GM12875 (cell line): ENCODE data around the gene FAM222B.
"Not testable (repeated sequence)": the region's sequence is repeated elsewhere in the genome, so short reads cannot be mapped to it uniquely, and the experiment has no call there.

ENCODE experiments used
- H3K4me3 ChIP-seq: one replicate; pipeline ENCODE4 v1.5.1; 2011; ENCODE audit warnings: low read depth, low read length, control low read depth
- CTCF ChIP-seq: IDR thresholded peaks from 2 replicates; pipeline ENCODE4 v1.5.1; 2011; ENCODE audit warnings: low read depth, mild to moderate bottlenecking, control low read depth, inconsistent platforms, low read length, moderate library complexity, borderline replicate concordance; ENCODE audit not compliant: insufficient read depth

Gene FAM222B

GRCh38 chr17:28725660-28726225 lies 116.8 kb downstream of the FAM222B start:
- TF ChIP-seq CTCF = no peak
- peak overlapping the region; percentile 83 for H3K4me3 ChIP-seq

GRCh38 chr17:28725166-28725659 lies 117.4 kb downstream of the FAM222B start:
- peak overlapping the region; percentile 83 for H3K4me3 ChIP-seq
- TF ChIP-seq CTCF = 0 out of 2 replicates have a peak, but pooled peaks have one; percentile 17

GRCh38 chr17:28724500-28725165 lies 118.0 kb downstream of the FAM222B start:
- TF ChIP-seq CTCF = no peak
- H3K4me3 ChIP-seq = peak overlapping the region; percentile 83

GRCh38 chr17:28723836-28724499 lies 118.6 kb downstream of the FAM222B start:
- not testable (repeated sequence) for H3K4me3 ChIP-seq

- peak overlapping the region; percentile 85 for H3K4me3 ChIP-seq
- TF ChIP-seq CTCF = no peak
Observed at GRCh38 chr17:28723159-28723835, 119.3 kb downstream of the FAM222B start.

GRCh38 chr17:28722417-28723158 lies 120.0 kb downstream of the FAM222B start:
- H3K4me3 ChIP-seq = peak overlapping the region; percentile 85
- TF ChIP-seq CTCF = no peak

GRCh38 chr17:28720997-28721329 lies 121.6 kb downstream of the FAM222B start:
- H3K4me3 ChIP-seq = peak overlapping the region; percentile 85
